ENCODE measurements around the gene MCUB.

MCUB gene

GRCh38 chr4:109728385-109728784 lies 168.3 kb downstream of the MCUB start:
- no peak for DNase-seq (ENCODE audit: low read depth in 2 of 2)

- DNase-seq (ENCODE audit: low read depth in 2 of 2): peak in 1 of 2 donors; percentile 3
Observed at GRCh38 chr4:109729117-109729717, 169.2 kb downstream of the MCUB start.

- peak; percentile 55 to 63 for DNase-seq (ENCODE audit: low read depth in 2 of 2)
Observed at GRCh38 chr4:109729718-109730618, 169.9 kb downstream of the MCUB start, which contains the start of gene PLA2G12A. Gene PLA2G12A, minus strand, starts transcription at chr4:109730070. Its CDS starts 261 bp downstream, at chr4:109729809.

GRCh38 chr4:109730619-109731545 lies 170.8 kb downstream of the MCUB start:
- no peak for DNase-seq (ENCODE audit: low read depth in 2 of 2)

GRCh38 chr4:109733728-109734127 lies 173.7 kb downstream of the MCUB start:
- DNase-seq (ENCODE audit: low read depth in 2 of 2): no peak

- no peak for DNase-seq (ENCODE audit: low read depth in 2 of 2)
Observed at GRCh38 chr4:109735566-109736365, 175.7 kb downstream of the MCUB start.

Data from stimulated activated CD4-positive, alpha-beta T cell treated with anti-CD3 and anti-CD28 coated beads, Interleukin-4, amount 100 ng/mL, for 48 hours (primary cell).